NCI-H82 treated with DMSO at 0.1 percent for 48 hours (cell line): Measurements from ENCODE around the gene MAL.

ENCODE experiments used
- DNase-seq: peaks from one replicate; lab custom pipeline; 2025; ENCODE audit not compliant: unreplicated experiment; lab: John Stamatoyannopoulos, UW

MAL gene

DNA sequence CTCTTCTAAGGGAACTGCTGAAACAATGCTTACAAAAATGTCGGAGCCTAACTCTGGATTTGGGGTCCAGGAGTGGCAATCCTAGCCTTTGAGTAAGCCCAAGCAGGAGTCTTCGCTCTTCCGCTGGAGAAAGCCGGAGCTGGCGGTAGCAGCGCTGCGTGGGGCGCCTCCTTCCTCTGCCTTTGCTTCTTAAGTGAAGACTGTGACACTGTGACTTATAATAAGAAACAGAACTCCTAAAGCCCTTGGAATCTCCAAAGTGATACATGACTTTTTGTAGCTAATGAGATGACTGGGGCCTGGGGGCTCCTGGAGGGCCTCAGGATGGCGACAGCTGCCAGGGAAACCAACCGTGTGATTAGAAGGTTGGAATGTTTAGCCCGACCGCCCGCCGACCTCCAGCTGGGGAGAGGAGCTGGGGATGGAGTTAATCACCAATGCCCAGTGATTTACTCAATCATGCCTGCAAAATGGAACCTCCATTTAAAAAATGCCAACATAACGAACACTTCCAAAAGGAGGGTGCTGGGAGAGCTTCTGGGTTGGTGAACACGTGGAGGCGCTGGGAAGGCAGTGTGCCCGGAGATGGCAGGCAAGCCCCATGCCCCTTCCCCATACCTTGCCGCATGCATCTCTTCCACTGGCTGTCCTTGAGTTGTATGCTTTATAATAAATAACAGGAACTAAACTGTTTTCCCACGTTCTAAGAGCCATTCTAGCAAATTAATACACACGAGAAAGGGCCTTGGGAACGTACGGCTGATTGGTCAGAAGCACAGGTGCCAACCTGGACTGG is 29.0 kb upstream of the MAL start:
- DNase-seq = no peak

DNA sequence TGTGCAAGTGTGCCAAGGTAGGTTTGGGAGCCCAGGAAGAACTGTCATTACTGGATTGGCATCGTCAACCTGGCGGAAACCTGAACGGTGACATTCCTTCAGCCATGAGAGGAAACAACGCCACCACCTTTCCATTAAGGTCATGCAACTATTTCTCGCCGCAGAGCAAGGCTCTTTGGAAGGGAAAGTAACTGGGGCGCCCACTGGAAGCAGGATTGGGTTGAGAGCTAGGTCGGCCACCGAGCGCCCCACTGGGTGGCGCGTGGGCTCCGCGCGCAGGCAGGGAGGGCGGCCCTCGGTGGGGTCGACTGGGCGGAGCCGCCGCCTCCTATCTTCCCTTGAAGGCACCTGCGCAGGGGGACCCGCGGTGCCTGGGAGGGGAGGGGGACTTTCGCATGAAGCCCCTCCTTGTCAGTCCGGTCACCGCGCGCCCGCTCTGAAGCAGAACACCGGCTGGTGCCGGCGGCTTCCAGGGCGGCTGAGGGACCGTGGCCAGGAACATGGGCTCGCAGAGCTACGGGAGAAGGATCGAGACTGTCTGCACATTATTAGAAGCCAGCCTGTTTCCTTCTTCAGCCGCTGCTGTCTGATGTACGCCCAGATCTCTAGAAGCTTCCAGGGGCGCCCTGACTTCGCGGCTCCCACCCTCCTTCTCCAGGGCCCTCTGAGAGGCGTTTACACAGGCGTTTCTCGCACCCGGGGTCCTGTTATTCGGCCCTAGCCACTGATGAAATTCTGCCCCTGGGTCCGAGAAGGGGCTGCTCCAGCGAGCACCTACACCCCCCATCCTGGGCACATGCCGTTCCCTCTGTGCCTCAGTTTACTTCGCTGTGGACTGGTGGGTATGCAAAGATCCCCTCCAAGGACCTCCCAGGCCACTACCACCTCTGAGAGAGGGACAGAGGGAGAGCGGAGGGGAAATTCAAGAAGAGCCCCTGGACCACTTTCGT is 27.3 kb upstream of the MAL start:
- DNase-seq = no peak

DNA sequence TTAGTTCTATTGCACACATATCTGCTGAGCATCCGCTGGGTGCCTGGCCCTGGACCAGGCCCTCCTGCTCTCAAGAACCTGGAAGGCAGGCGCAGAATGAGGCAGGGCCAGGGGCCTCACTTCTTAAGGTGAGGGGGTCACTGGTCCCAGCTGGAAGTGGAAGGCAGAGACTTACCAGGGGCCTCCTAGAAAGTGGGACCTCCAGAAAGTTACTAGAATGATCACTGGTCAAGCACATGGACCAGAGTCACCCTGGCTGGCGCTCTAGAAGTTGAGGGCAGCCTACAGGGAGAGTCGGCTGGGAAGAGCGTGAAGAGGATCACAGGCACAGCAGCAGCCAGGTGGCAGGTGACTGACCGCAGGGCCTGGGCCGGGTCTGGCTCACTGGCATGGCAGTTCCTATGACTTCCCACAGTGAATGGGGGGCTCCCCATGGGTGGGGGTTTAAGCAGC is 26.1 kb upstream of the MAL start:
- DNase-seq = no peak

- no peak for DNase-seq
Measured at GRCh38 chr2:95001051-95001562, 24.4 kb upstream of the MAL start.

- no peak for DNase-seq
Measured at GRCh38 chr2:95001701-95002100, 23.8 kb upstream of the MAL start.

- no peak for DNase-seq
Measured at GRCh38 chr2:95002498-95002897, 23.0 kb upstream of the MAL start.

GRCh38 chr2:95004287-95004686 is 21.2 kb upstream of the MAL start:
- DNase-seq = no peak

DNA sequence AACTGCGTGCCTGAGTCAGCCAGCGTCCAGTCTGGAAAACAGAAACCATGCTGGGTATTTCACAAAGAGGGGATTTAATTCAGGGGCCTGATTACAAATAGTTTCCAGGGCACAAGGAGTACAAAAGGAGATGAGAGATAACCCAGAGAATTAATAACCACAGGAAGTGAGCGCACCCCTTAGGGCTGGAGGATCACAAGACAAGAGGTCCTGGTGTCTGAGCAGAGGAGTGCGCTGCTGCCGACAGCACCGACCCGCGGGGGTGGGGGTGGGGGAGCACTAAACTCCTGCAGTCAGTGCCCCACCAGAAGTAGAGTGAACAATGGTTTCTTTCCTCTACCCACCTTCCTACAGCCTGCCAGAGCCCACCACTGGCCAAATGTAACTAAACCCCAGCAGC is 20.8 kb upstream of the MAL start:
- DNase-seq = no peak

GRCh38 chr2:95005726-95006125 is 19.8 kb upstream of the MAL start:
- DNase-seq = no peak

DNA sequence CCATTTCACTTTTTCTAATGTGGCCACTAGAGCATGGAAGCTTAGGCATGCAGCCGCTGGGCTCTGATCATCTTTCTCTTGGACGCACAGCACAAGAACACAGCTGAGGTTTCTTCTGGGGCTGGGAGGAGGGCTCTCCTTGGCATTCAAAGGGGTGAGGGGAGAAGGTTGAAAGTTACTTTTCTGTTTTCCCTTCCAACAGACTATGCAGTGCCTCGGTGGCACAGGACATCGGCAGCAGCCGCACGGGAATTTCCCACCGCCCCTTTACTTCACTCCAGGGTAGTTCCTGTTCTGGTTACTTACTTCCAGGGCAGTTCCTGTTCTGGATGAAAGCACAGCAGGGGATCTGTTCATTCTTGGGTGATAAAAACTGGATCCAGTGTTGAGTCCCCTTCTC is 18.9 kb upstream of the MAL start:
- no peak for DNase-seq

GRCh38 chr2:95007031-95007609 is 18.4 kb upstream of the MAL start:
- DNase-seq = no peak

- no peak for DNase-seq
Measured at GRCh38 chr2:95007822-95008221, 17.7 kb upstream of the MAL start.

GRCh38 chr2:95008306-95008705 is 17.2 kb upstream of the MAL start:
- DNase-seq = no peak

GRCh38 chr2:95008996-95009395 is 16.5 kb upstream of the MAL start:
- DNase-seq = no peak

DNA sequence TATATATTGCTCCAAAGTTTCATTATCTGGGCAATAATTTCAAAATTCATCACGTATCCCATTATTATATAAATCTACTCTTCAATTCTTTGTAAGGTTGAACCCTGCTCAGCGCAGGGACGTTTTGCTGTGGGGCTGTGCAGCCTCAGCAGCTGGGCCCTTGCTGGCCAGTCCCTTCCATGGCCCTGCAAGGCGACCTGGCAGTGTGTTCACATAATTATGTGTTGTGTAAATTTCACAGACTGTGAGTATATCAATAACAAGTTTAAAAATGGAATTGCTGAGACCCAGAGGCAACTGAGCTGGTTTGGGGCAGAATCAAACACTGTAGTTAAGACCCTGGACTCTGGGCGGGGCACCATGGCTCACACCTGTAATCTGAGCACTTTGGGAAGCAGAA is 16.1 kb upstream of the MAL start:
- DNase-seq = no peak

- no peak for DNase-seq
Measured at GRCh38 chr2:95010126-95010525, 15.4 kb upstream of the MAL start.

DNA sequence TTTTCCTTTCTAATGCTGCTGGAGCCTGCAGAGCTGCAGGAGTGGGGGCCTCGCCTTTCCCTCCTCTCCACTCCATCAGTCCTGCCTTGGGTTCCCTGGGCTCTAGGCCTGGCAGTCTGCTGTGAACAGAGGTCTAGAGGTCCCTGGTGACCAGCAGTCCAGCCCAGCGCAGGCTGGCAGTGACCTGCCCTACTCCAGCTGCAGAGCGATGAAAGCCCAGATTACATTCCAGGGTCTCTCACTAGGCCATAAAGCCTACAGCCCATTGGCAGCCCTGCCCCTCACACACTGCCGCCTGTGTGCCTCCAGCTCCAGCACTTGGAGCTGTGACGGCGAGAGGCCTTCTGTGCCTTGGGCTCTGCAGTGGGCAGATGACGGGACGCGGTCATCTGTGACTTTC is 14.8 kb upstream of the MAL start:
- DNase-seq = no peak

DNA sequence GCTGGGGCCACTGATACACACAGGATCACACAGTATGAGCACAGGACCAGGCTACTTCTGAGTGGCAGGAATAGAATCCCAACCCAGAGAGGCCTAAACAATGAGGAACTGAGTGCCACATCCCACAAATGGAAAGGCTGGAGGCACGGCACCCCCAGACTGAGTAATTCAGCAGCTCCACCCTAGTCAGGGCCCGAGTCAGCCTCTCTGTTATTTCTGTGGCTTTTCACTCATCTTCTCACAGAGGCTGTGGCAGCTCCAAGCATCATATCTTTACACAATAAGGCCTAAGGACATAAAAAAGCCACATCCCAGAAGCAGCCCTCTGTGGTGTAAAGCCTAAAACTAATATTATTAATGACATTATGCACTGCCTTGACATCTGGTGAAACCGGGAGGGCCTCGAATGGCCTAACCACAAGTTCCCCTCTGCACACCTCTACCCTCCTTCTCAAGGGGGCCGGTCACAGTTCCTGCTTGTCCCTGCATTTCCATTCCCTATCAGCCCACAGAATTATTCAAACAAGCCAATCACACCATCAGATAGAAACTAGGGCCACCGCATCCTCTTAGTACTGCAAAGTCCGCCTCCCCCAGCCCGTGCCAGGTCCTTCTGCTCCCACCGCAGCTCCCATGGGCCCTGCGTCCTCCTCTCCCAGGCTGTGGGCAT is 12.5 kb upstream of the MAL start:
- no peak for DNase-seq

DNA sequence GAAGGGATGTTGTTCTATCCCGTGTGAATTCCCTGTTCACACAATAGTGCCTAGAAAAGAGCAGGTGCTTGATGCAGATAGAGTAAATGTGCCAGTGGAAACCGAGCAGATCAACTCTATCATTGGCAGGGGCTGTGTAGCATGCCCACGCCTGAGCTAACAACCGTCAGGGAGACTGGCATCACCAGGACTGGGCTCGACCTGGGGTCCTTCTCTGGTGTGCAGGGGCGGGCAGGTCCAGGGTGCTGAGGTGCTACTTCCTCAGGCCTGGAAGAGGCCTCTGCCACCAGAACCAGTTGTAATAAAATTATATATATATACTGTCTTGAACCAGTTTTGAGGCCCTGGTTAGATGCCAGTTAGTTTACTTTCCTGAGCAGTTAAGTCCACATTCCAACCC is 11.8 kb upstream of the MAL start:
- no peak for DNase-seq

DNA sequence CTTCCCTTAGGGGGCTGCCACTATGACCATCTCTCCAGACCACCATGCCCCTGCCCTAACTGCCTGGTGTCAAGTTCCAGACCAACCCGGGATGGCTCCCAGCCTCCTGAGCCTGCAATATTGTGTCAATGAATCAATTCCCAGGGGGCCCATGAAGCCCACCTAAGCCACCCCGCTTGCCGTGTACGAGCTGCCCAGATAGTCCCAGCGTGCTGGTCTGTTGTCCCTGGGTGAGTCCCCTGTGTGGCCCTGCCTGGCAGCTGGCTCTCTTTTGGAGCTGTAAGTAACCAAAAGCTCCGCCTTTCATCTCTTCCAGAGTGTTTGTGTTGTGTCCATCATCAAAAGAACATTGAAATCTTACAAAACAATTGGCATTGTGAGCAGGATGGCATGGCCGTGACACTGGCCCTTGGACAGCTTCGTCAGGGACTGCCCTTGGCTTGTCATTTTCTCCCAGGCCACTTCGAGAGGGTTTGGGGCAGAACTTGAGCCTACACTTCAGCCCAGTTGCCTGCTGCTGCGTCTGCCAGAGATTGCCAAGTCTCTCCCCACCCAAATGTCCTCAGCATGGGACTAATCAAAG is 11.3 kb upstream of the MAL start:
- no peak for DNase-seq
